ENCODE measurements around the gene FBLN2.

The FBLN2 gene

GRCh38 chr3:13634151-13634550 is 85.2 kb downstream of the FBLN2 start:
- Histone ChIP-seq H3K27me3 (ENCODE audit: low read depth, low read length) (peaks cover 12% of the 10 kb centered on the region), H3K79me2 (ENCODE audit: low read length) (no peaks in the 10 kb centered on the region), H3K27ac (ENCODE audit: low read length) (no peak overlapping the region), H3K4me3 (ENCODE audit: low read length) (no peak overlapping the region), H3K4me2 (ENCODE audit: low read length) (no peak overlapping the region), H2AFZ (ENCODE audit: low read depth, low read length) (no peak overlapping the region), H3K9me3 (ENCODE audit: insufficient read depth, low read length) (no peaks in the 10 kb centered on the region), H4K20me1 (ENCODE audit: insufficient read depth, low read length) (no peaks in the 10 kb centered on the region), H3K9ac (ENCODE audit: low read length) (no peak overlapping the region), H3K36me3 (replicated peaks; ENCODE audit: low read depth, low read length) (no peaks in the 10 kb centered on the region), H3K4me1 (ENCODE audit: low read length) (no peaks in the 10 kb centered on the region)
- no peak for TF ChIP-seq CTCF (IDR thresholded peaks at IDR 0.05; ENCODE audit: low read depth, low read length)
- TF ChIP-seq EZH2phosphoT487 (IDR thresholded peaks at IDR 0.05; ENCODE audit: low read depth): no peak

DNA sequence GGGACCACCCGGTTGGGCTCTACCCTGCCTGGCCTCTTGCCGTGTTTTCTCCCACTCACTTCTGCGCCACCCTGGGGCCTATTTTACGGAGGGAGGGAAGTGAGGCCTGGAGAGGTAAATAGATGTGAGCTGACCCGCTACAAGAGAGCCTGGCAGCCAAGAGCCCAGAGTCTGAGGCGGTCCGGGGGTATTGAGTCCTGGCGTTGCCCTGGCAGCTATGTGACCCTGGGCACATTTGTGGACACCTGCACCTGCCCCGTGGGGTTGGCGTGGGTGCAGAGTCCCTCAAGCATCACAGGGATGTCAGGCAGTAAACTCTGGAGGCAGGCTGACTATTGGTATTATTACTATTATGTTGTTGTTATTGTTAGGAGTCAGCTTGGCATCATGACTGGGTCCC is 85.7 kb downstream of the FBLN2 start:
- H3K36me3 ChIP-seq (replicated peaks; ENCODE audit: low read depth, low read length): no peaks in the 10 kb centered on the region
- no peak overlapping the region for H3K4me2 ChIP-seq (ENCODE audit: low read length)
- no peak overlapping the region for H3K4me3 ChIP-seq (ENCODE audit: low read length)
- no peaks in the 10 kb centered on the region for H3K4me1 ChIP-seq (ENCODE audit: low read length)
- no peaks in the 10 kb centered on the region for H3K79me2 ChIP-seq (ENCODE audit: low read length)
- no peak overlapping the region for H3K9ac ChIP-seq (ENCODE audit: low read length)
- no peaks in the 10 kb centered on the region for H4K20me1 ChIP-seq (ENCODE audit: insufficient read depth, low read length)
- peaks cover 12% of the 10 kb centered on the region for H3K27me3 ChIP-seq (ENCODE audit: low read depth, low read length)
- no peaks in the 10 kb centered on the region for H3K9me3 ChIP-seq (ENCODE audit: insufficient read depth, low read length)
- H3K27ac ChIP-seq (ENCODE audit: low read length): no peak overlapping the region
- TF ChIP-seq EZH2phosphoT487 (IDR thresholded peaks at IDR 0.05; ENCODE audit: low read depth): no peak
- TF ChIP-seq CTCF (IDR thresholded peaks at IDR 0.05; ENCODE audit: low read depth, low read length): no peak
- no peak overlapping the region for H2AFZ ChIP-seq (ENCODE audit: low read depth, low read length)

DNA sequence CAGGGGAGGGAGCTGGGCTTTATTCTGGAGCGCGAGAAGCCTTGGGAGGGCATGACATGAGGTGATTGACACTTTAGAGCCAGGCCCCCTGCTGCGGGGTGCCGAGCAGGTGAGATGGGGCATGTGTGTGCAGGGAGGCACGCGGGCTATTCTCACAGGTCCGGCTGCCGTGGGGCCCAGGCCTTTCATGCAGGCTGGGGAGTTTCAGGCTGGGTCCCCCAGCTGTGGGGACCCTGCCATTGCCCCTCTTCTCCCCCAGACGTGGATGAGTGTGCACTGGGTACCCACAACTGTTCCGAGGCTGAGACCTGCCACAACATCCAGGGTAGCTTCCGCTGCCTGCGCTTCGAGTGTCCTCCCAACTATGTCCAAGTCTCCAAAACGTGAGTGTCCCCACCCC is 87.3 kb downstream of the FBLN2 start:
- H4K20me1 ChIP-seq (ENCODE audit: insufficient read depth, low read length): no peaks in the 10 kb centered on the region
- H3K36me3 ChIP-seq (replicated peaks; ENCODE audit: low read depth, low read length): no peaks in the 10 kb centered on the region
- H3K4me1 ChIP-seq (ENCODE audit: low read length): no peaks in the 10 kb centered on the region
- peaks cover 12% of the 10 kb centered on the region for H3K27me3 ChIP-seq (ENCODE audit: low read depth, low read length)
- no peaks in the 10 kb centered on the region for H3K9me3 ChIP-seq (ENCODE audit: insufficient read depth, low read length)
- H3K9ac ChIP-seq (ENCODE audit: low read length): no peak overlapping the region
- H3K4me2 ChIP-seq (ENCODE audit: low read length): no peak overlapping the region
- no peak overlapping the region for H2AFZ ChIP-seq (ENCODE audit: low read depth, low read length)
- TF ChIP-seq CTCF (IDR thresholded peaks at IDR 0.05; ENCODE audit: low read depth, low read length) (no peak), EZH2phosphoT487 (IDR thresholded peaks at IDR 0.05; ENCODE audit: low read depth) (no peak)
- no peaks in the 10 kb centered on the region for H3K79me2 ChIP-seq (ENCODE audit: low read length)
- H3K27ac ChIP-seq (ENCODE audit: low read length): no peak overlapping the region
- H3K4me3 ChIP-seq (ENCODE audit: low read length): no peak overlapping the region

GRCh38 chr3:13636874-13637273 is 87.9 kb downstream of the FBLN2 start:
- no peaks in the 10 kb centered on the region for H3K79me2 ChIP-seq (ENCODE audit: low read length)
- no peaks in the 10 kb centered on the region for H3K9me3 ChIP-seq (ENCODE audit: insufficient read depth, low read length)
- H3K27ac ChIP-seq (ENCODE audit: low read length): no peak overlapping the region
- no peak overlapping the region for H3K4me2 ChIP-seq (ENCODE audit: low read length)
- H3K4me1 ChIP-seq (ENCODE audit: low read length): no peaks in the 10 kb centered on the region
- peaks cover 13% of the 10 kb centered on the region for H3K27me3 ChIP-seq (ENCODE audit: low read depth, low read length)
- no peaks in the 10 kb centered on the region for H3K36me3 ChIP-seq (replicated peaks; ENCODE audit: low read depth, low read length)
- no peaks in the 10 kb centered on the region for H4K20me1 ChIP-seq (ENCODE audit: insufficient read depth, low read length)
- no peak overlapping the region for H2AFZ ChIP-seq (ENCODE audit: low read depth, low read length)
- TF ChIP-seq CTCF (IDR thresholded peaks at IDR 0.05; ENCODE audit: low read depth, low read length): no peak
- no peak for TF ChIP-seq EZH2phosphoT487 (IDR thresholded peaks at IDR 0.05; ENCODE audit: low read depth)
- H3K9ac ChIP-seq (ENCODE audit: low read length): no peak overlapping the region
- no peak overlapping the region for H3K4me3 ChIP-seq (ENCODE audit: low read length)
